ENCODE data around the gene PIGZ.

GRCh38 chr3:197000211-197000610 lies 31.6 kb upstream of the PIGZ start:
- no peak for TF ChIP-seq CTCF (conservative IDR thresholded peaks at IDR 0.05; ENCODE audit: low read depth, low read length)
- TF ChIP-seq EZH2 (IDR thresholded peaks at IDR 0.05; ENCODE audit: borderline replicate concordance, low read depth, low read length, poor library complexity, severe bottlenecking), result no peak
